ENCODE data around the gene HAAO.

The HAAO gene

DNA sequence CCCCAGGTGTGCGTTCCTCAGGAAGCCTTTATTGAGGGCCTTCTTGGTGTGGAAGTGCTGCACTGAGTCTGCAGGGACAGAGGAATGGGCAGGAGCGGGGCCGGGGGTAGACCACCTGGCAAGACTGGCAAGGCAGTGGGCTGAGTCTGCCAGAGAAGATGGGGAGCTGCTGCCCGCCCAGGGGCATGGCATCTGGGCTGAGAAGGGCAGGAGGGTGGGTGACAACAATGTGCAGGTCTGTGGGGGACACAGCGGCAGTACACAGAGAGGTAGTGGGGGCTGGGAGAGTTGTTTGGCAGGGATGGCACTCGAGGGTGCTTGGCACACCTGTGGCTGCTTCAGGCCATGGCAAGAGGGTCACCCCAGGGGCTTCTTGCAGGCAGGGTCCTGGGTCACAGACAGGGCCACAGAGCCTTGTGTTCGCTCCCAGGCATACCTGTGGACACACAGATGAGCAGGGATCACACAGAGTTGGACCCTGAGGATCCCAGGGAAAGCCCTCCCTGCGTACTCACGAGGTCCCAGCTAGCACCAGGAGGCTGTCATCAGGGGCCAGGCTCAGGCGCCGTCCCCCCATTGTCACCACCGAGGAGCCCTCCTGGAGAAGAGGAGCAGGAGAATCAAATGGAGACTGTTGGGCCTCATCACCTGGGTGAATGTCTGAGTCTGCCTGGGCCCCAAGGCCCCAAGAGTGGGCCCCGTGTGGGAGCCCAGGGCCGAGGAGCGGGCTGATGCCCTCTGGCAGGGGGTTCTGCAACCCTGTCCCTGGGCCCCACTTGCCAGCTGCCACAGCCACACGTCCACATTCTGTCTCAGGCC lies 25.1 kb downstream of the HAAO start:
- DNase-seq = no peak

DNA sequence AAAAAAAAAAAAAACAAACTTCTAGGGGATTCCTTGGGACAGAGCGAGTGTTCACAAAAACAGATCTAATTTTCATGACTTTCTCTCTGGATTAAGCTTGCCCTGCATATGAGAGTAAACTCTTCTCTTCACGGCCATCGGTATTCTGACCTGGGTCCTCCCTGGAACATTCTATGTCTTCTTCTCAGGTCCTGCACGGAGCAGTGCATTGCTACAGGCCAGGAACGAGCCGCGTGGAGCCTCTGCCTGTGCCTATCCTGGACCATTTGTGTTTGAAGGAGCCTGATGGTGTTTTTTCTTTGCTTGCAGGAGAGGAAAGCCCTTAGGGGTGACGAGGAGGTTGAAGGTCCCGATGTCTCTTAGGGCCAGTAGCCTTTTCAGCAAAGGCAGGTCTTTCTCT lies 26.7 kb downstream of the HAAO start:
- no peak for DNase-seq

DNA sequence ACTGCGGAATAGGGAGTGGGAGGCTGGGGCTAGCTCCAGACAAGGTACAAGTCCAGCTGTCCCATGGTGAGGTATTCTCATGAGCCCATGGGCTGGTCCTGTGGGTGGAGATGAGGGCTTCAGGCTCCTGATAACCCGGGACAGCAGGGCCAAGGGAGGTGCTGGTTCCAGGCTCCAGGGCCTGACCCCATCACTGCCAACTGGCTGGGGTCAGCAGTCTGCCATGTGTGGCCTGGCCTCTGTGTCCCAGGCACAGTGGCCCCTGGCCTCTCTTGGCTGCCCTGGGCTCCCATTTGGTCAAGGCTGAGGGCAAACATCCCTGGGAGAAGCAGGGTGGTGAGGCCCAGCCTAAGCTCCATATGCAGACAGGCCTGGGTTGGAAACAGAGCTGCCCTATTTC lies 27.5 kb downstream of the HAAO start:
- no peak for DNase-seq

DNA sequence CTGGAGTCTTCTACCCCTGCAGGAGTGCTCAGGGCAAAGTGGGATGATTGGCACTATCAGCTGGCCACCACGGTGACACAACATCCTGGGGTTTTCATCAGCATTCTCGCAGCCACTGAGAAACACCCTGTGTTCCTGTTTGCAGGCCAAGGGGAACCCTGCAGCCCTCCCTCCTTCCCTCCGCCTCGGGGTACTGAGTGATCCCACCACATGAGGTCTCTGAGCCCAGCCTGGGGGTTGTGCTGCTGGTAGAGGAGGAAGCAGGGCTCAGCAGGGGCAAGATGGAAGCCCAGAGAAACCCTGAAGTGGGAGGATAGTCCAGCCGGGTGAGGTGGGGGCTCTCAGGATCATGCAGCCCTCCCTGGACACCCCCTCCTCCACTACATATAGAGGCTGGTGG lies 28.3 kb downstream of the HAAO start, which contains the start of gene OXER1:
TSS of gene OXER1 (minus strand) at position 40 of the 400 bp plus-strand sequence. CDS start 73 bp downstream, outside the sequence.
- peak in 1 of 2 donors; percentile 69 for DNase-seq

DNA sequence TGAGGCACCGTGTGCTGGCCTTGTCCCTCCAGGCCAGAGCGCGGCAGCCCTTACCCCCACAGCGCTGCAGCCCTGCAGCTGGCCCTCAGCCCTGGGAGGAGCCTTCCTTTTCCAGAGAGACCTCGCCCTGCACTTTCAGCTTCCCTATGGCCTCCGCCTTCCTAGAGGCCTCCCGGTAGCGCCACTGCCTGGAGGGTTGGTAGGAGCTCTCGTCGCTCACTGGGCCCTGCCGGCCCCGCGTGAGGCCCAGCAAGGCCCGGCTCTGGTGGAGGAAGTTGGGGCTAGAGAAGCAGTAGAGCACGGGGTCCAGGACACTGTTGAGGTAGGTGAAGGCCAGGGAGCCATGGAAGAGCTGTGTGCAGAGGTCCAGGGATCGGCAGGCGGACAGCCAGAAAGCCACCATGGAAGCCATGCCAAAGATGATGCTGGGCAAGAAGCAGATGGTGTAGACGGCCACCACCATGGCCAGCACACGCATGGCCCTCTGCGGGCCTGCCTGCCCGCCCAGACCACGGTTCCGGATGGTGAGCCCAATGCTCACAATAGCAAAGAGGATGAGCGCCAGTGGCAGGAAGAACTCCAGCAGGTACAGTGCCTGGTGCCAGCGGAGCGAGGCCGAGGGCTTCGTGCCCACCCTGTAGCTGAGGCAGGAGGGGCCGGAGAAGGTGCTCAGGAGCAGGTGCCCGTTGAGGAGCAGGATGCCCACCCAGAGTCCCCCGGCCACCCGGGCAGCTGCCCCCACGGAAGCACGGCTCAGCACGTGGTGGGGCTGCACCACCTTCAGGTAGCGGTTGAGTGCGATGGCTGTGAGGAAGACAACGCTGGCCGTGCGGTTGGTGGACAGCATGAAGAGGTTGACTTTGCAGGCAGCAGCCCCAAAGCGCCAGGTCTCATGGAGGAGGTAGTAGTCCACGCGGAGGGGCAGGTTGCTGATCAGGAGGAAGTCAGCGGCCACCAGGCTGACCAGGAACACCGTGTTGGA lies 29.3 kb downstream of the HAAO start:
- no peak for DNase-seq

DNA sequence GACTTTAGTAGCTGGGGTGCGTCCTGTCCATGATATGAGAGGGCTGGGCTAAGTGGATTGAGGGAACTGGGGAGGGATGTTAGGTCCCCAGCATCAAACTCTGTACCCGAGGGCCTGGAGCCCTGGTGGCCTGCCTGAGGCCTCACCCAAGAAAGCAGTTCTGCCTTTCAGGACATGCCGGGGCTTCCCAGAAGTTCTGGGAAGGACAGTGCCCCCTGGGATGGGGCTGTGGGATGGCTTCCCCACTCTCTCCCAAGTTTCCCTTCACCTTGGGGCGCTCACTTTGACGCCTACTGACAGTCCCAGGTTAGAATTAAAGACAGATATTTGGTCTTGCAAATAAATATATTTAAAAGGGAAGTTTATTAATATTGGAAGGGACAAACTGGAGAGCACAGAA lies 30.2 kb downstream of the HAAO start:
- no peak for DNase-seq

DNA sequence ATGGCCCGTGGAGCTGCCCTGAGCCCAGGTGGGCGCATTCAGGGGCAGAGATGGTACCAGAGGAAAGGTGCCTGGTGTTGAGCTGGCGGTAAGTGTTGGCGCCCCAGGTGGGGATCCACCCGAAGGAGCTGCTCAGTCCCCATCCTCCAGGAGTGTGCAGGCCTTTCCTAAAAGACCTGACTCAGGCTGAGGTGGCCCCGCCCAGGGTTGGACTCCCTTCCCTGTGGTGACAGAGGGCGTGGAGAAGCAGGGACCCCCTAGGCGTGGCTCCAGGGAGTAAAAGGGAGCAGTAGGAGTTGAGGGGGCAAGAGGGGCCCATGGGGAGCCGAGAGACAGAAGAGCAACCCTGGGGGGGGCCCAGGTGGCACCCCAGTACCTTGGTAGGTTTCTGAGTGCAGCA lies 30.8 kb downstream of the HAAO start:
- no peak for DNase-seq

DNA sequence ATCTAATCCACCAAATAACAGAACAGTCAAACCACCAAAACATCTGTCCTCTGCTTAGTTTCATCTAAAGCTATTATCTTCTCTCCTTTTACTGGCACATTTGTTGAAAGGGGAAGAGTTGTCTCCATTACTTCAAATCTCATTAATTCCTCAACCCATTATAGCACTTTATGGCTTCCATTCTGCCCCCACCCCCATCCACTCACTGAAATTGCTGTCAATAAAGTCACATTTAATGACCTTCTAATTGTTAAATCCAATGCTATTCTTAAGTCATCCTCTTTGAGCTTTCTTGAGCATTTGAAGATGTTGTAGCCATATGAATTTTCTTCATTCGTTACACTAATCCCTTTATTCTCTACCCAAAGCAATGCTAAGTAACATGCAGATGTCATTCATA lies 33.6 kb downstream of the HAAO start:
- DNase-seq = no peak

DNA sequence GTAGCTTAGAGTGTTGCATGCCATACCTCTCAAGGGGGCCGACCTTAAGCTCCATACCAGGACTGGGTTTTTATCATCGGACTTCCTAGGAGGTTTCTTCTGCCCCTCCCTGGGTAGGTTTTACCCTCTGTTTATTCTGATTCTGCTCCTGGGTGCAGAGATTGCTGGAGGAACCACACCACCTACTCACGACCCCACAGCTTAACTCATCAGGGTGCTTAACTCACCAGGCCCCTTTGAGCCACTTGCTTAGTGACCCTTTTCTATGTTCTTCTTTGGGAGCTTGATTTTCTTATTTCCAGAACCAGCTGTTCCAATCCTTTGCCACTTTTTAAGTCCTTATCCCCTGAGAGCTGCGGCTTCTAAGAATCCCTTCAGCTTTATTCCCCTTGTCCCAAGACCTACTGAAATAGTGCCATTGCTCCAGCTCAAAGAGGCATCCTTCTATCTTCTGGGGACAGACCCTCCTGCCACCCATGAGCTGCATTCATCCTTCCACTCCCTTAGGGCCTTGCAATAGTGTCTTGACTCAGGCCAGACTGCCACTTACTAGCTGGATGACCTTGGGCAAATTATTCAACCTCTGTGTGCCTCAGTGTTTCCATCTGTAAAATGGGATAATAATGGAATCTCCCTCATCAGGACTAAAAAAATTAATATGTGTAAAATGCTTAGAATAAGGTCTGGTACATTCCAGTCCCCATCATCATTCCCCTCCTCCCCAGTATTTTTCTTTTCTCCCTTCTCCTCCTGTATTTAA lies 34.2 kb downstream of the HAAO start:
- no peak for DNase-seq

DNA sequence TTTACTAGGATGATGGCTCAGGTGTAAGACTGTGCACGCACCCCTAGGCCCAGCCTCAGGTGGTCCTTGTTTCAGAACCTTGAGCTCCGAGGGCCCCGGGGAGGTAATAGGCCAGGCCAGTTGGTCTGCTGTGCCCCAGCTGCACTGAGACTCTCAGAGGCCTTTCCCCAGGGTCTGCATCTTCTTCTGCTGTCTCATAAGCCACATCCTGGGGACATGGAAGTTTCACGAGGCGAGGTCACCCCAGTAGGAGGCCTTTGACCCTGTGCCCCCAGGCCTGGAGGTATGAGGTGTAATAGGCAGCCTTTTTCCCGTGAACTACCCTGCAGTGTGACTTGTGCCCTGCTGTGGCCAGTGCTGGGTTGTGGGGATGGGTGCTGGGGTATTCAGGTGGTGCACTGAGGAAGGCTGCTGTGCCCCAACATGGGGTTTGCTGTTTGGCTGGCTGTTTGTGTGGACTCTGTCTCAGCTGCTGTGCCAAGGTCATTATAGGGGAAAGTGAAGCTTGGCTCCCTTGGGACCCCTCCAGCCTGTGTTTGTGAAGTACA lies 35.3 kb downstream of the HAAO start:
- DNase-seq = no peak

DNA sequence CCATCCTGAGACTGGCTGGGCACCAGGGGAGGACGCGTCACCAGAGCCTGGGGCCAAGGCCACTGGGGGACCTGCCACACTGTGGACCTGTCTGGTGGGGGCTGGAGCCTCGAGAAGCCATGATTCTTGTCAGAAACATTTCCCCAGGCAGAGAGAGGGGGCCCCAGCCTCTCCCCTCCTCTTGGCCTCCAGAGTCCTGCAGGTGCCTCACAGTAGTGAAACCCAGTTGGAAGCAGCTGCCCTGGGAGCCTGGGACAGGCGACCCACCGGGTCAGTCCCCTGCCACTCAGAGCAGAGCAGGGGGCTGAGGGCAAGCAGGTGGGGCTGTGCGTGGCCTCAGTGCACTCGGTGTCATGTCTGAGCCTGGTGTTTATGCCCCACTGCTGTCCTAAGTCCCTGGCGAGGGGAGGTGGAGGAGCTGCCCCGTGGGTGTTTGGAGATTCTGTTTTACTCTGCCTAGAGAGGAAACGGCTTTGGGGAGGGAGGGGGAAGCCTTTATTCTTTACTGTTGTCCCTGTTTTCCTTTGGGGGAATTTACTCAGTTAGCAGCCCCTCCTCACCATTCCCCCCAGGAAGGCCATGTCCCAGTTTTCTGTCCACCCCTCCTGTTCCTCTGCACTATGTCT lies 36.1 kb downstream of the HAAO start:
- no peak for DNase-seq

DNA sequence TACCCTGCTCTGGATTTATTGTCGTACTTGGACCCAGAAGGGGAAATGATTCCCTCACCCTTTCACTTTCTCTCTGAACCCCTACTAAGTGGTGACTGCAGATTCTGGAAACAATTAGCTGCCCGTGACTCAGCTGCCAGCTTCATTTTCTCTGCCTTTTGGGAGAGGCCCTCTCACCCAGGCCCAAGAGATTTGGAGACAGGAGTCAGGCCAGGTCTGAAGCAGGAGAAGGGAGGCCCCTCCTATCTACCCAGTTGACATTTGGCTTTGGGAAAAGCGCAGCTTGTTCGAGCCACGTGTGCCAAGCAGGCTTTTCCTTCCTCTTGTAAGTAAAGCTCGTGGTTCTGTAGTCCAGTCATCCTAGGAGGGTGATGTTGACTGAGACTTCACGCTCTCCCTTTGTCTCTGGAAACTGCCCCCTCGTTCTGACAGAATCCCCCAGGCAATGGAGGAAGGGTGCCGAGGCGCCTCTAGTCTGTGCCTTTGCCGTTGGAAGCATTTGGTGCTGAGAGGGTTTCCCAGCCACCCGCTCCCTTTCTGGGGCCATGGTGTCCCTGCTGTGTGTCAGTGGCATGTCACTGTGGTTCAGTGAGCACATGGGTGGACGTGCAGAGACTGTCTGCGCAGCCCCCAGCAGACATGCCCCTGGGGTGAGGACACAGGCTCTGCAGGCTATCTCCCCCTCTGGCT lies 37.0 kb downstream of the HAAO start:
- peak; percentile 24 to 75 for DNase-seq

DNA sequence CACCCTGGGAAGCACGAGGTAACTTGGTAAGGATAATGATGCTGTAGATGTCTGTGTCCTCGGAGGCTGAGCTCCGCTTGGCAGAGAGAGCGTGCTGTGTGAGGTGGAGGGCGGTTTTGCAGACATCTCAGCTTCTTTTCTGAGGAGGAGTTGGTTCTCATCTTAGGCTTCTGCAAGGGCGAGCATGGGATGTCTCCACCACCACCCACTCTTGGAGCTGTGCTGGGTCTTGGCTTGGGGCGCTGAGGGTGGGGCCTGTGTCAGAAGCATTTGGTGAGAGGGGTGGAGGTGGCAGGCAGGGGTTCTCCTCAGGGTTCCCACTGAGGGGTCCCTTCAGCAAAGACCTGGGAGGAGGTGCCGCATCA lies 37.6 kb downstream of the HAAO start:
- no peak for DNase-seq

DNA sequence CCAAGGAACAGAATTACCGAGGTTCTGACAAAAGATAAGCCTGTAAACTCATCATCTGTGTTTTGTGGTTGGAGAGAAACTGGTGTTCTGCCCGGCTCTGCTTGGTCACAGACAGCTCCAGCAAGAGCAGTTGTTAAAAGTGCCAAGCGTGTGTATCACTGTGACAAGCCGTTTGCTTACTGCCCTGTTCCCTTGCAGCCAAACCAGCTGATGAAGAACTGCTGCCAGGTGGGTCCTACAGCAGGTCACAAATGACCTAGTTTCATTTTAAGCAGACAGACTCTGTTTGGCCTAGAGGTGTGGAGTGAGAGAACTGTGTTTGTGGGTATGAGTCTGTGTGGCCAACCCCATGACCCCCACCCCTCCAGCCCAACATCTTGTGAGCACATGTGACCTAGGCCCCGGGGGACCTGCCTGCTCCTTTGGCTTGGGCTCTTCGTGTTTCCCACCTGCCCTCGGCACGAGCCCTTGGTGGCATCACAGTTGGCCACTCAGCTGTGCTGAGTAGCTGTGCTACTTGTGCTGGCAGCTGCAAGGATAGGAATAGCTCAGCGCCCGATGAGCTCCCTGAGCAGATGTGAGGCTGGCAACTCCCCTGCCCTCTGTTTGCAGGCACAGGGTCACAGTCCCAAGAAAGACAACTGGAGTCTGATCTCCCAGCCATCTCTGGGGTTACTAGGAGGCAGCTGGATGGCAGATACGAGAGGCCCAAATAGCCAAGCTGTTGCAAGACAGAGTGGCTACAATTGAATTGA lies 38.2 kb downstream of the HAAO start:
- DNase-seq = no peak

DNA sequence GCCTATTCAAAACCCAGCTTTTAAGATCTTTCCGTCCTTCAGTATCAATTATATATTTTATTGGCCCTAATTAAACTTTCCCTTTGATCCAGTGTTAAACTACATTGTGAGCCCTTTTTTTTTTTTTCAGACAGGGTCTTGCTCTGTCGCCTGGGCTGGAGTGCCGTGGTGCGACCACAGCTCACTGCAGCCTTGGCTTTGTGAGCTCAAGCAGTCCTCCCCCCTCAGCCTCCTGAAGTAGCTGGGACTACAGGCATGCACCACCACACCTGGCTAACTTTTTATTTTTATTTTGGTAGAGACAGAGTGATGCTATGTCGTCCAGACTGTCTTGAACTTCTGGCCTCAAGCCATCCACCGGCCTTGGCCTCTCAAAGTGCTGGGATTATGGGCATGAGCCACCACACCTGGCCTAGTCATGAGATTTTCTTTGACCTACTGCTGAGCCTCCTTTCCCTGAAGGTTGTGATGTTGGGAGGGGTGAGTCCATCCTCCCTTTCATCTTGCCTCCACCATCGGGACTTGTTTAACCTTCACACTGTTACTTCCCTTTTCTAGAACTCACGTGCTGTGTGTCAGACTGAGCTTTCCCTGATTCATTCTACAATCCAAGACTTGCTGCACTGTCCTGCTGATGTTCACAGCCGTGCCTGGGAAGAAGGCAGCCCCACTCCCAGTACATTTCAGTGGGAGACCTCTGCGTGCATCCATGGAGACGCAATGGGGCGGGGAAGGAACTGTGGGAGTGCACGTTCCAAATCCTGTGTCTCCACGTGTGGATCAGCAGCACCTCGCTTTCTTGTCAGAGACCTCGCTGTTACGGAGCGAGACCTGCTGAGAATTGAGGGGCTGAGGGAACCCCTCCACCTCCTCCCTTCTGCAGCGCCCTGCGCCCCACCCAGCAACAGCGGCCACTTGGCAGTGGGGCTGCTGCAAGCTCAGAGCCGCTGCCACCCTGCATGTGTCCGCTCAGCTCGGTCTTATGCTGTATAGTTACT lies 39.3 kb downstream of the HAAO start:
- DNase-seq = peak in 1 of 2 donors; percentile 62

DNA sequence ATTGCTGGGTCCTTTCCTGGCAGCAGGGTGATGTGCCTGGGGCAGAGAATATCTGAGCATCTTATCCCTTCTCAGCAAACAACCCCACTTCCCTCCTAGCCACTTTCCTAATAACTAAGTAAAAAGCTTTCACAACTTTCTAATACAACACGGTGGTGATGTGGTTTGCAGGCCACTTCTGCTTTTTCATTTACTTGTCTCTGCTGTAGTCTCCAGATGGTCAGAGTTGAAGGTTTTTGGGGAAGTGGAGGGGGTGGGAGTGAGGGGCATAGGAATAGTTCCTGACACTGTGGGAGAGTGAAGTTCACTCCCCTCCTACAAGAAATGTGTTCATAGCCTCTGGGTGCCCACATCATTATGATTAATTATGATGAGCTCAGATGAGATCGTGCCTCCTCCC lies 40.1 kb downstream of the HAAO start:
- peak in 1 of 2 donors; percentile 94 for DNase-seq

DNA sequence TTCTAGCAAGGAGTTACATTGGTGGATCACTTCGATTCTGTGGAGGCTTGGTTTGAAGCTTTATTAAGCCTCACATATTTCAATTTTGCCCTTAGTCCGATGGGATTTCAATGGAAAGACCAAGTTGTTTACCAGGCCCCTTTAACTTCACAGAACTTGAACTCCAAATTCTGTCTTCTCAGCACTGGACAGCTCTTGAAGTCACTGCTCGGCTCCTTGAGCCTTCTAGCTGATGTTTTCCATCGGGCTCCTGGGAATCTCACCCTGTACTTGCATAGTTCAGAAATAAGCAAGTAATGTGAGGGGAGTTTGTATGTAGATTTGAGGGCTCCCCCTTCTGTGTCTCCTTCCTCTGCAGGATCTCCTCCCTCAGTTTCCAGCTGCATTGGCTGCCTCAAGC lies 43.5 kb downstream of the HAAO start:
- no peak for DNase-seq

DNA sequence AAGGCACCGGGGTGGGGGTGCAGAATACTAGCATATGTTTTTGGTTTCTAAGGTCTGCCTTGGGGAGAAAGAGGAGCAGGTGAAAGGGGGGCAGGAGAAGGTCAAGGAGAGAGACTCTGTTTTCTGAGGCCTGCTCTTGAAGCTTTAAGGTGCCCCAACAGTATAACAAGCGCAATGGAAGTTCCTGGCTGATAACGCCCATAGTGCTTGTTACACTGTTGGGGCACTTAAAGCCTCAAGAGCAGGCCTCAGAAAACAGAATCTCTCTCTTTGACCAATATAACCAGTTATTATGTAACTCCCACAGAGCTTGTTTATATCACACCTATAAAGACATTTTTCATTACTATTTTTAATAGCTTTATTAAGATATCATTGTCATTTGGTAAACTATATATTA lies 45.0 kb downstream of the HAAO start:
- no peak for DNase-seq

DNA sequence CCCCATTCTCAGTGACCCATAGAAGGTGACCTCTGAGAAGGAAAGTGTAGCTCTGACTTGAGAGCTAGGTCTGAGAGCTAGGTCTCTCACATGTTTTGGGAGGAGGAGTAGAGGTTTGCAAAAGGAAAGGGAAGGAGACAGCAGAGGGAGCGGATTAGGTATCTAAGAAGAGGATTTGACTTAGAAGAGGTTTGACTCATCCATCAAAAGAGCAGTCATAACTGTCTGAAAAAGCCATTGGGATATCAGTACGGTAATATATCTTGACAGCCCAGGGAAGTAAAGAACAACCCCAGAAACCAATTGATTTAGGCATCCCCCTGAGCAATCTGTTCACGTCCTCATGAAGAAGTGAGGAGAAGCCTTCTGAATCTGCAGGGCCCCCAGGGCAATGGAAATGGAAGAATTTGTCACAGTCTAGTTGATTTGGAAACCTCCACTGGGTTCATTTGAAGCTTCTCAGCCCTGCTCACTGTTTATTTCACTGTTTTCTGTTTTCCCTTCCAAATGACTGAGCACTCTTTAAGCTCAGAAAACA lies 47.8 kb downstream of the HAAO start:
- DNase-seq = no peak

Measured in bone marrow (tissue), 2 donors.